ENCODE results near the gene ITLN2. TPM values are rescaled to one million over a fixed set of nuclear protein-coding genes. Genes with fewer than 3 reads are reported as not detected.

Gene ITLN2
- total and polyA plus RNA-seq, 9 of the 15 experiments (the other 6 are each of a cell fraction or from before 2014, with no cell fraction given), result not detected

DNA sequence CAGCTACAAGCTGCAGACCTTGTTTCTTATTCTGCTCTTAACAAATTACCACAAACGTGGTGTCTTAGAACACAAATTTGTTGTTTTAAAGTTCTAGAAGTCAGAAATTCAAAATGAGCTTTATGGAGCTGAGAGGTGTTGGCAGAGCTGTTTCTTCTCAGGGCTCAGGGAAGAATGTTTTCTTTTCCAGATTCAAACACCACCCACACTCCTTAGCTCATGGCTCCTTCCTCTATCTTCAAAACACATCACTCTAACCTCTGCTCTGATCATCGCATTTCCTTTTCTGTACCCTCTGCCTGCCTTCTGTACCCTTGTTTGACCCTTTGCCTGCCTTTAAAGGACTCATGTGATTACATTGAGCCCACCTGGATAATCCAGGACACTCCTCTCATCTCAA is 42.7 kb downstream of the ITLN2 start:
- no peak for FAIRE-seq
- intact Hi-C loops (cut with micrococcal nuclease), result no loop called here
- no peak for TF ChIP-seq ARID2 (IDR thresholded peaks at IDR 0.05)
- TF ChIP-seq ESRRB (CRISPR knock-in tag; IDR thresholded peaks at IDR 0.05; ENCODE audit: borderline replicate concordance), result no peak
- no peak for TF ChIP-seq ZNF584 (CRISPR knock-in tag; IDR thresholded peaks at IDR 0.05; ENCODE audit: low read depth)
- TF ChIP-seq, protein P1, sequence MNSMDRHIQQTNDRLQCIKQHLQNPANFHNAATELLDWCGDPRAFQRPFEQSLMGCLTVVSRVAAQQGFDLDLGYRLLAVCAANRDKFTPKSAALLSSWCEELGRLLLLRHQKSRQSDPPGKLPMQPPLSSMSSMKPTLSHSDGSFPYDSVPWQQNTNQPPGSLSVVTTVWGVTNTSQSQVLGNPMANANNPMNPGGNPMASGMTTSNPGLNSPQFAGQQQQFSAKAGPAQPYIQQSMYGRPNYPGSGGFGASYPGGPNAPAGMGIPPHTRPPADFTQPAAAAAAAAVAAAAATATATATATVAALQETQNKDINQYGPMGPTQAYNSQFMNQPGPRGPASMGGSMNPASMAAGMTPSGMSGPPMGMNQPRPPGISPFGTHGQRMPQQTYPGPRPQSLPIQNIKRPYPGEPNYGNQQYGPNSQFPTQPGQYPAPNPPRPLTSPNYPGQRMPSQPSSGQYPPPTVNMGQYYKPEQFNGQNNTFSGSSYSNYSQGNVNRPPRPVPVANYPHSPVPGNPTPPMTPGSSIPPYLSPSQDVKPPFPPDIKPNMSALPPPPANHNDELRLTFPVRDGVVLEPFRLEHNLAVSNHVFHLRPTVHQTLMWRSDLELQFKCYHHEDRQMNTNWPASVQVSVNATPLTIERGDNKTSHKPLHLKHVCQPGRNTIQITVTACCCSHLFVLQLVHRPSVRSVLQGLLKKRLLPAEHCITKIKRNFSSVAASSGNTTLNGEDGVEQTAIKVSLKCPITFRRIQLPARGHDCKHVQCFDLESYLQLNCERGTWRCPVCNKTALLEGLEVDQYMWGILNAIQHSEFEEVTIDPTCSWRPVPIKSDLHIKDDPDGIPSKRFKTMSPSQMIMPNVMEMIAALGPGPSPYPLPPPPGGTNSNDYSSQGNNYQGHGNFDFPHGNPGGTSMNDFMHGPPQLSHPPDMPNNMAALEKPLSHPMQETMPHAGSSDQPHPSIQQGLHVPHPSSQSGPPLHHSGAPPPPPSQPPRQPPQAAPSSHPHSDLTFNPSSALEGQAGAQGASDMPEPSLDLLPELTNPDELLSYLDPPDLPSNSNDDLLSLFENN (IDR thresholded peaks at IDR 0.05; ENCODE audit: low read depth in 2 of 2, low read length in 2 of 2), result no peak
- TF ChIP-seq, protein P2, sequence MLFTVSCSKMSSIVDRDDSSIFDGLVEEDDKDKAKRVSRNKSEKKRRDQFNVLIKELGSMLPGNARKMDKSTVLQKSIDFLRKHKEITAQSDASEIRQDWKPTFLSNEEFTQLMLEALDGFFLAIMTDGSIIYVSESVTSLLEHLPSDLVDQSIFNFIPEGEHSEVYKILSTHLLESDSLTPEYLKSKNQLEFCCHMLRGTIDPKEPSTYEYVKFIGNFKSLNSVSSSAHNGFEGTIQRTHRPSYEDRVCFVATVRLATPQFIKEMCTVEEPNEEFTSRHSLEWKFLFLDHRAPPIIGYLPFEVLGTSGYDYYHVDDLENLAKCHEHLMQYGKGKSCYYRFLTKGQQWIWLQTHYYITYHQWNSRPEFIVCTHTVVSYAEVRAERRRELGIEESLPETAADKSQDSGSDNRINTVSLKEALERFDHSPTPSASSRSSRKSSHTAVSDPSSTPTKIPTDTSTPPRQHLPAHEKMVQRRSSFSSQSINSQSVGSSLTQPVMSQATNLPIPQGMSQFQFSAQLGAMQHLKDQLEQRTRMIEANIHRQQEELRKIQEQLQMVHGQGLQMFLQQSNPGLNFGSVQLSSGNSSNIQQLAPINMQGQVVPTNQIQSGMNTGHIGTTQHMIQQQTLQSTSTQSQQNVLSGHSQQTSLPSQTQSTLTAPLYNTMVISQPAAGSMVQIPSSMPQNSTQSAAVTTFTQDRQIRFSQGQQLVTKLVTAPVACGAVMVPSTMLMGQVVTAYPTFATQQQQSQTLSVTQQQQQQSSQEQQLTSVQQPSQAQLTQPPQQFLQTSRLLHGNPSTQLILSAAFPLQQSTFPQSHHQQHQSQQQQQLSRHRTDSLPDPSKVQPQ (CRISPR knock-in tag; IDR thresholded peaks at IDR 0.05; ENCODE audit: borderline replicate concordance), result no peak
- no peak for TF ChIP-seq TAF15 (IDR thresholded peaks at IDR 0.05; ENCODE audit: low read depth, low read length)
- TF ChIP-seq POLR2AphosphoS5 (IDR thresholded peaks at IDR 0.05; ENCODE audit: control insufficient read depth, insufficient read depth, low read depth, low read length), result no peak
- TF ChIP-seq SMARCE1 (IDR thresholded peaks at IDR 0.05), result no peak
- no peak for TF ChIP-seq SIN3A (IDR thresholded peaks at IDR 0.05; ENCODE audit: borderline replicate concordance in 2 of 2, control insufficient read depth in 1 of 2, low read depth in 2 of 2, low read length in 2 of 2)
- no peak for TF ChIP-seq SIN3B (IDR thresholded peaks at IDR 0.05; ENCODE audit: low read depth)
- no peak for TF ChIP-seq XRCC4 (IDR thresholded peaks at IDR 0.05; ENCODE audit: extremely low read depth, insufficient read depth, insufficient read length)

More for the DNA sequence above, 42.7 kb downstream of the ITLN2 start:
- H4K20me1 ChIP-seq (replicated peaks; ENCODE audit: control insufficient read depth, insufficient read depth, low read length), result no peaks in the 10 kb centered on the region
- BruUV-seq (replicated peaks), result no TSS peak
- ATAC-seq (no peak), DNase-seq (ENCODE audit: extremely low read depth in 1 of 4, low spot score in 3 of 4) (no peak)
- H3K27ac ChIP-seq (ENCODE audit: extremely low read depth, low read depth, low read length), result no peak overlapping the region
- no peak overlapping the region for H2AFZ ChIP-seq (ENCODE audit: low read depth, low read length)
- POLR2A ChIA-PET, result no interaction called here
- WGBS (ENCODE audit: insufficient coverage, low coverage, missing lambda C conversion rate), result 0% methylated on average over 2 of the region's 2 CpGs
- H3K9me1 ChIP-seq (ENCODE audit: control insufficient read depth, insufficient read depth, low read length), result no peaks in the 10 kb centered on the region
- no peak overlapping the region for H3K9ac ChIP-seq (ENCODE audit: insufficient read depth in 1 of 2, low read depth in 2 of 2, low read length in 2 of 2)
- in situ Hi-C loops (cut with MboI), result no loop called here
- no peak overlapping the region for H3K4me3 ChIP-seq
- no peaks in the 10 kb centered on the region for H3K36me3 ChIP-seq (ENCODE audit: control insufficient read depth, insufficient read depth, low read length)
- H3K4me2 ChIP-seq (ENCODE audit: insufficient read depth, low read length), result no peak overlapping the region; the same call in 1 of the 2 replicates
- CTCF ChIA-PET (ENCODE audit: low intra/inter-chr PET ratio), result no interaction called here
- peaks cover 9 to 27% of the 10 kb centered on the region in 2 experiments; a peak in 2 of 5 replicates for H3K27me3 ChIP-seq (ENCODE audit: control insufficient read depth in 2 of 2, insufficient read depth in 2 of 2, low read length in 2 of 2)
- H3K9me3 ChIP-seq (replicated peaks; ENCODE audit: control insufficient read depth, insufficient read depth, low read depth, low read length), result peaks cover 4% of the 10 kb centered on the region; the same call in 1 of the 2 replicates
- no peaks in the 10 kb centered on the region for H3K79me2 ChIP-seq (ENCODE audit: control insufficient read depth, insufficient read depth, low read length)
- H3K4me1 ChIP-seq (replicated peaks in 1 of 2; ENCODE audit: control insufficient read depth in 2 of 2, insufficient read depth in 2 of 2, low read length in 2 of 2), result peaks cover 0 to 6% of the 10 kb centered on the region in 2 experiments; a peak in 2 of 5 replicates
